HG03064 (cell line): Measurements from ENCODE around the gene EIF6.

Experiments
- ATAC-seq: cut with Tn5 transposase; IDR thresholded peaks from one replicate; pipeline ENCODE4 v1.9.1; 2021; ENCODE audit warnings: low read depth; ENCODE audit not compliant: unreplicated experiment

EIF6 gene

GRCh38 chr20:35314816-35315631 lies 30.5 kb upstream of the EIF6 start:
- ATAC-seq, result no peak

GRCh38 chr20:35312318-35312717 lies 27.7 kb upstream of the EIF6 start:
- no peak for ATAC-seq

DNA sequence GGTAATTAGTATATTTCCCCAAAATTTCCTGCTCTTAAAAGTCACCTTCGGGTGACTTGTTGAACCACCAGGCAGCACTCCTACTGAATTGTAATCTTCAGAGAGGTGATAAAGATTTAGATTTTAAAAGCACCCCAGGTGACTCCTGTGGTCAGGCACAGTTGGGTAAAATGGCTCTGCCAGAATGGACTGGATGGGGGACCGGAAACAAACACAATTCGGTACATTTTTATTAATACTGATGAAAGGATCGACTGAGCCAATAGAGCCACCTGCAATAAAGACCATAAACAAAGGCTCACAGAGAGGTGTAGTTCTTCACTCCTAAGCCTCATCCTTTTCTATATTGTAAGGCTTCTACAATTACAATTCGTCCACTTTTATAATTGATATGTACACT lies 27.2 kb upstream of the EIF6 start:
- no peak for ATAC-seq

GRCh38 chr20:35311409-35311808 lies 26.8 kb upstream of the EIF6 start:
- ATAC-seq, result no peak

DNA sequence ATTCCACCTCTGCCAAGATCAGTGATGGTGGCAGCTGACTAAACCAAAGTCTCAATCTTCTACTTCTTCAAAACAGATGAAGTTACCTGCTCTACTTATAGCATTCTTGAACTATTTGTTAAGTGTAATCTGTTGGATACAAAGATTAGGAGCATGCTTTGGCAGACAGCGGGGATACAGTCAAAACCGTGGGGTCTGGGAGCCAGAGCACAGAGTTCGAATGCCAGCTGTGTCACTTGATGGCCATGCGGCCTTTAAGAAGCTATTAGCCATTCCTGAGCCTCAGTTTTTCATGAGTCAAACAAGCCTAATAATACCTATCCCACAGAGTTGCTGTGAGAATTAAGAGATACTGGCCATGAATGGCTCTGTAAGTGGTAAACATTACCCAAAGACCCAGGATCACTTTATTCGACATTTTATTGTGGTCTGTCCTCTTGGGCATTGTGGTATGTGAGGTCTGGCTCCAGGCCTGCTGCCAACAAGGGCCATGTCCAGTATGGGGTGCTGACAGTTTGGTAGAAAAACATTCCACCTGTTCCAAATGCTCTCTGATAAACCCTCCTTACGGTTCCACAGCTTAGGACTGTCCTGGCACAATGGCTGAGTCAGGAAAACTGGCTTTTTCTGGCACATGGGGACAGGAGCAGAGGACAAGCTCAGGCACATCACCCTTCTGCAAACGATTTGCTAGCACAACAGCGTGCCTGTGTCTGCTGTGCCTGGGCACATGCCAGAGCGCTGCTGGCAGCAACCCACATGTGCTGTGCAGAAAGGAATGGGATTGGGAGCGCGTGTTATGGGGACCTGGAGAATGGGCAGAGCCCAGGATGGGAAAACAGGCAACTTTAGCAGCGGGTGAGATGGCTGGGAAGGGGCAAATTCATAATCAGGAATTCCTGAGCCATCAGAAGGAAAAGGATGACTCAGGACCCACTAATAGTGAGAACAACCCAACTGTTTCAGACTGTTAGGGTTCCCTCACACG lies 23.4 kb upstream of the EIF6 start:
- ATAC-seq, result no peak

GRCh38 chr20:35306931-35307517 lies 22.5 kb upstream of the EIF6 start:
- no peak for ATAC-seq

GRCh38 chr20:35305682-35306556 lies 21.3 kb upstream of the EIF6 start:
- no peak for ATAC-seq

- no peak for ATAC-seq
Measured at GRCh38 chr20:35304956-35305355, 20.4 kb upstream of the EIF6 start.

DNA sequence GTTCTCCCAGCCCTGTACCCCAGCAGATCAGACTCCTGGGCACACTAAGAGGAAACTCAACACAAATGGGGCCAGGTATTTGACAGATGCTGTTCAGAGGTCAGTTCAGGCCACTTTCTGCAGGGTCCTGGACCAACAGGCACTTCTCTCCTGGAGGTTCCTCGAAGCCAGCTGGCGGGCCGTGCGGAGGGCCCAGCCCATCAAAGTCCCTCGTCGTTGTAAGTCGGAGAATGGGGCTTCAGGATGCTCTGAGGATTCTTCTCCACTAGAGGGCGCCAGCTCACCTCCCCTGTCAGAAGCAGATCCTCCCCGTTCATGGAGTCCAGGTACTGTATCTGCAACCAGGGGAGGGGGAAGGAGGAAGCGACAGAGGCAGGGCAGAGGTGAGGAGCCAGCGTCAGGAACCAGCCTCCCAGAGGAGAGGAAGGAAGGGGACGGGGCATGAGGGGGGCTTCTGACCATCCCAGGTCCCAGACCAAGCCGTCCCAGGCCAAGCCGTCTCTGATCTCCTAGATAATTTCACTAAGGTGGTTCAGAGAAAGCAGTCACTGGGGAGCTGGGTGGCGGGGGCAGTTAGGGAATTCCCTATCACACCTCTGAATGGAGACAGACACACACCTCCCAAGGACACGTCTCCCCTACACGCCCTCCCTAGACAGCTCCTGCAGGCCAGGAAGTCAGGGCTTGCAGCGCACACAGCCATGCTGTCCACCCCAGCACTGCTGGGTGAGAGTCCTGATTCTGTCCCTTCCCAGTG lies 19.3 kb upstream of the EIF6 start:
- no peak for ATAC-seq

GRCh38 chr20:35303382-35303734 lies 18.8 kb upstream of the EIF6 start:
- no peak for ATAC-seq

- ATAC-seq, result no peak
Measured at GRCh38 chr20:35302421-35303335, 18.1 kb upstream of the EIF6 start.

- ATAC-seq, result no peak
Measured at GRCh38 chr20:35301426-35301825, 16.9 kb upstream of the EIF6 start.

- no peak for ATAC-seq
Measured at GRCh38 chr20:35300469-35301262, 16.1 kb upstream of the EIF6 start.

DNA sequence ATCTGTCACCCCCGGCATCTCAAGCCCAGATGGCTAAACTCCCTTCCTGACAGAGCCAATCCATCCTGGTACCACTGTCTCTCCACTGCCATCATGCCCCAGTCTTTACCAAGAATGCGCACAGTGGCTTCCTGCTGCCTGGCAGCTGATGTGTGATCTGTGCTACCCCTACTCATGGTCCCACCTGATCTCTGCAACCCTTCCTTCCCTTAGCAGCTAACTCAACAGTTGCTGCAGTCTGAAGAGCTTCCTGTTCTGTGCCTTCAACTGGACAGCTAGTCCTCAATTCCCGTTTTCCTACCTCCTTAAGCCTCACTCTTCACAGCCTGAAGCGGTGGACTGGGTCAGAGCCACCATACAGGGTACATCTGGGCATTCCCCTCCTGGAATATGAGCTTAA lies 15.2 kb upstream of the EIF6 start:
- ATAC-seq, result no peak

GRCh38 chr20:35298264-35298663 lies 13.7 kb upstream of the EIF6 start:
- ATAC-seq, result no peak

- ATAC-seq, result no peak
Measured at GRCh38 chr20:35297740-35298139, 13.2 kb upstream of the EIF6 start.

DNA sequence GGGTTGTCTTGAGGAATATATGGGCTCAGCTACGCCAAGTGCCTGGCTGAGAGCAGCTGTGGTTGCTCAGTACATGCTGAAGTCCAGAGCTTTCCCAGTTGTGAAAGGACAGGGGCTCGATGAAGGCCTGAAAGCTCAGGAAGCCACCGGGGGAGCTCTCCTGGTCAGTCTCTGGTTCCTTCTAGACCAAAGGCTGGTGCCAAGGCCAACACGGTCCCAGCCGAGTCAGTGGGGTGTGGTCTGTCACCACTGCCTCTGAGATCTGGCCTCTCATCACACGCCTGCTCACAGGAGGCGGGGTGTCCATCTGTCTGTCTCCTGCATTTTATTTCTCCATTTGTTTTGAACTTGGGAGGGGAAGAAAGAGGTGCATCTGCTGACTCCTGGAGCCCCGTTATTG lies 12.6 kb upstream of the EIF6 start:
- no peak for ATAC-seq

- ATAC-seq, result no peak
Measured at GRCh38 chr20:35296101-35296554, 11.6 kb upstream of the EIF6 start.
